ENCODE results near the gene SLC11A1.
A peak's percentile ranks its signal among the peaks of the same experiment; 100 is the strongest.

Gene SLC11A1

GRCh38 chr2:218395090-218395444 is 13.0 kb downstream of the SLC11A1 start:
- no peak for DNase-seq

GRCh38 chr2:218395456-218395825 is 13.4 kb downstream of the SLC11A1 start:
- DNase-seq: no peak

DNA sequence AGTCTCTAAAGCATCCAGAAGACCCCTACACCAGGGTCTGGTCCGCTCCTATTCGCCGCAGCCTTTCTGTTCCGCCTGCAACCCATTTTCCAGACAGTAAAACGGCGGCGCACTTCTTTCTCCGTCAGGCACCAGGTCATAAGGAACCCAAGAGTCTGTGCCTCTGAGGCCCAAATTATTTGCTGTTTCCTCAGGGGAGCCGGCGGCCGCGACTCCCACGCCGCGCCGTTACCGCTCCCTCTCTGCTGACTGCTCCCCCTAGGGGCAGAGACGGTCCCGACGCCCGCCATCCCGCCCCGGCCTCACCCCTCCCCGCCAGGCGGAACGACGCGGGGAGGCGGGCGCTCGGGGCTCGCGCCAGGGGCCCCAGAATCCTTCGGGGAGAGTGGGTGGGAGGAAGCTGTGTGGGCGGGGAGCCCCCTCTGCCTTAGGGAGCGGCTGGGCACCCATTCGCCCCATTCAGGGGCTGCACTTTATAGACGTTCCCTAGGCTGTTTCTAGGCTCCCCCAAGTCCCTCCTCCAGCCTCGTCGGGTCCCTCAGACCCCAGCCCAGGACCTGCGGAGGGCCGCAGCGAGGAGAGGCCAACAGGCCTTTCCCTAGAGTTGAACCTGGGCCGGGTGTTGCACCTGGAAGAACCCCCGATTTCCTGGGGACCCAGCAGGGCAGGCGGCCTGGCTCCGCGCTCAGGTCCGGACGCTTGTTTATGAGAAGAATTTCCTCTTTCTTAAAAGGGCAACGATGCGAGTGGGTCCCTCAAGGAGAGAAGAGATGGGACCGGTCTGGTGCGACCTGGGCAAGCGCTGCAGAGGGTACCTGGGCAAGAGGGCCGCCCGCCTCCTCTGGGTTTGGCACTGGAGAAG is 14.0 kb downstream of the SLC11A1 start:
- DNase-seq: peak; percentile 91

GRCh38 chr2:218396688-218397462 is 14.8 kb downstream of the SLC11A1 start:
- DNase-seq: peak; percentile 60

GRCh38 chr2:218397463-218397819 is 15.4 kb downstream of the SLC11A1 start:
- no peak for DNase-seq

DNA sequence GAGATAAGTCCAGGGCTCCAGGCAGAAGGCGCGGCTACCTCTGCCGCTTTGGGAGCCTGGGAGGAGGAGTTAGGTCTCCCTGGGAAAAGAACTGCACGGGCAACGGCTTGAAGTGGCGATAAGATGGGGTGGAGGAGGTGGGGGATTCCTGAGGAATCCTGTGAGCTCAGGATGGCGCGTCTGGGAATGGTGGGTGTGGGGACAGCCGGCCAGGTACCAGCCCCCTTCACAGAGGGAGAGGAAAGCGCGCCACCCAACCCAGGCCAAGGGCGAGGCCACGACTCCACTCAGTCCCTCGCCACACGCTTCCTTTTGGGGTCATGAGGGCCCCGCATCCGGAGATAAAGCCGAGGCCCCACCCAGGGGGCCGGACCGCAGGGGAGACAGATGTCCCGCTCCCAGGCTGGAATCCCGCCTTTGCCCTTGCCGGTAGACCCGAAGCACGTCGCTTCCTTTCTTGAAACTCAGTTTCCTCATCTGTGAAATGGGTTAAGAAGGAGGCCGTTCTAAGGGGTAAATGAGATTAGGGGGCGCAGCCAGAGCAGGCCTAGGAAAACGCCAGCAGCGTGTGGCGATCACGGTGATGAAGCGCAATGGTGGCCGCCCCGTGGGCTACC is 15.9 kb downstream of the SLC11A1 start:
- DNase-seq: no peak

GRCh38 chr2:218398437-218399390 is 16.6 kb downstream of the SLC11A1 start:
- DNase-seq: no peak

- DNase-seq: peak; percentile 86
Observed at GRCh38 chr2:218399391-218400166, 17.5 kb downstream of the SLC11A1 start, which contains the start of gene CTDSP1. Gene CTDSP1 (plus strand): TSS chr2:218399868. CDS start chr2:218400091, 223 bp downstream.

GRCh38 chr2:218400167-218400929 is 18.3 kb downstream of the SLC11A1 start:
- DNase-seq: no peak

GRCh38 chr2:218400930-218401881 is 19.1 kb downstream of the SLC11A1 start:
- peak; percentile 23 for DNase-seq

DNA sequence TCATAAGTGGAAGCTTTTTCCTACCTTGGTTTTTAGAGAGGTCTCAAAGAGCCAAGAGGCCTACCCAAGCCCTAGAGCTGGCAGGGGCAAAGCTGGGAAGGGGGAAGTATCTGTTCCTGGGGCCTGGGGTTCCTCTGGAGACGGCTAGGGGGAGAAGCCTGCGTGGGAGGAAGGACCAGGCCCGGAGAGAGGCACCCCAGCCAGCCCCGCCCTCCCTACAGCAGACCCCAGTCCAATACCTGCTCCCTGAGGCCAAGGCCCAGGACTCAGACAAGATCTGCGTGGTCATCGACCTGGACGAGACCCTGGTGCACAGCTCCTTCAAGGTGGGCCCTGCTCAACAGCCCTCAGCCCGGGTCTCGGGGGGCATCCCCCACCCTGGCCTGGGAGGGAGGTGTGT is 19.8 kb downstream of the SLC11A1 start:
- no peak for DNase-seq

GRCh38 chr2:218402491-218402901 is 20.4 kb downstream of the SLC11A1 start:
- DNase-seq: no peak

DNA sequence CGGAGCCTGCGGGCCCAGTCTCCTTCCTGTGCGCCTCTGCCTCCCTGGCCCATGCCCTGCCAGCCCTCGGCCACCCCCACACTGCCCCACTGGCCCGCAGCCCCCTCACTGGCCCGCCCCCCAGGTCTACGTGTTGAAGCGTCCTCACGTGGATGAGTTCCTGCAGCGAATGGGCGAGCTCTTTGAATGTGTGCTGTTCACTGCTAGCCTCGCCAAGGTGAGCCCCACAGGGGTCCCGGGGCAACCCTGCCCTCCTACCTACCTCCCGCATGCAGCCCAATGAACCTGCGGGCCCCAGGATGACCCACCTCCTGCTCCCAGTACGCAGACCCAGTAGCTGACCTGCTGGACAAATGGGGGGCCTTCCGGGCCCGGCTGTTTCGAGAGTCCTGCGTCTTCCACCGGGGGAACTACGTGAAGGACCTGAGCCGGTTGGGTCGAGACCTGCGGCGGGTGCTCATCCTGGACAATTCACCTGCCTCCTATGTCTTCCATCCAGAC is 20.9 kb downstream of the SLC11A1 start:
- no peak for DNase-seq

GRCh38 chr2:218403810-218404209 is 21.7 kb downstream of the SLC11A1 start:
- DNase-seq: no peak

DNA sequence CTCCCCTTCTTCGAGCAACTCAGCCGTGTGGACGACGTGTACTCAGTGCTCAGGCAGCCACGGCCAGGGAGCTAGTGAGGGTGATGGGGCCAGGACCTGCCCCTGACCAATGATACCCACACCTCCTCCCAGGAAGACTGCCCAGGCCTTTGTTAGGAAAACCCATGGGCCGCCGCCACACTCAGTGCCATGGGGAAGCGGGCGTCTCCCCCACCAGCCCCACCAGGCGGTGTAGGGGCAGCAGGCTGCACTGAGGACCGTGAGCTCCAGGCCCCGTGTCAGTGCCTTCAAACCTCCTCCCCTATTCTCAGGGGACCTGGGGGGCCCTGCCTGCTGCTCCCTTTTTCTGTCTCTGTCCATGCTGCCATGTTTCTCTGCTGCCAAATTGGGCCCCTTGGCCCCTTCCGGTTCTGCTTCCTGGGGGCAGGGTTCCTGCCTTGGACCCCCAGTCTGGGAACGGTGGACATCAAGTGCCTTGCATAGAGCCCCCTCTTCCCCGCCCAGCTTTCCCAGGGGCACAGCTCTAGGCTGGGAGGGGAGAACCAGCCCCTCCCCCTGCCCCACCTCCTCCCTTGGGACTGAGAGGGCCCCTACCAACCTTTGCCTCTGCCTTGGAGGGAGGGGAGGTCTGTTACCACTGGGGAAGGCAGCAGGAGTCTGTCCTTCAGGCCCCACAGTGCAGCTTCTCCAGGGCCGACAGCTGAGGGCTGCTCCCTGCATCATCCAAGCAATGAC is 22.4 kb downstream of the SLC11A1 start:
- no peak for DNase-seq

DNA sequence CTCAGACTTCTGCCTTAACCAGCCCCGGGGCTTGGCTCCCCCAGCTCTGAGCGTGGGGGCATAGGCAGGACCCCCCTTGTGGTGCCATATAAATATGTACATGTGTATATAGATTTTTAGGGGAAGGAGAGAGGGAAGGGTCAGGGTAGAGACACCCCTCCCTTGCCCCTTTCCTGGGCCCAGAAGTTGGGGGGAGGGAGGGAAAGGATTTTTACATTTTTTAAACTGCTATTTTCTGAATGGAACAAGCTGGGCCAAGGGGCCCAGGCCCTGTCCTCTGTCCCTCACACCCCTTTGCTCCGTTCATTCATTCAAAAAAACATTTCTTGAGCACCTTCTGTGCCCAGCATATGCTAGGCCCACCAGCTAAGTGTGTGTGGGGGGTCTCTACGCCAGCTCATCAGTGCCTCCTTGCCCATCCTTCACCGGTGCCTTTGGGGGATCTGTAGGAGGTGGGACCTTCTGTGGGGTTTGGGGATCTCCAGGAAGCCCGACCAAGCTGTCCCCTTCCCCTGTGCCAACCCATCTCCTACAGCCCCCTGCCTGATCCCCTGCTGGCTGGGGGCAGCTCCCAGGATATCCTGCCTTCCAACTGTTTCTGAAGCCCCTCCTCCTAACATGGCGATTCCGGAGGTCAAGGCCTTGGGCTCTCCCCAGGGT is 23.1 kb downstream of the SLC11A1 start:
- DNase-seq: no peak

DNA sequence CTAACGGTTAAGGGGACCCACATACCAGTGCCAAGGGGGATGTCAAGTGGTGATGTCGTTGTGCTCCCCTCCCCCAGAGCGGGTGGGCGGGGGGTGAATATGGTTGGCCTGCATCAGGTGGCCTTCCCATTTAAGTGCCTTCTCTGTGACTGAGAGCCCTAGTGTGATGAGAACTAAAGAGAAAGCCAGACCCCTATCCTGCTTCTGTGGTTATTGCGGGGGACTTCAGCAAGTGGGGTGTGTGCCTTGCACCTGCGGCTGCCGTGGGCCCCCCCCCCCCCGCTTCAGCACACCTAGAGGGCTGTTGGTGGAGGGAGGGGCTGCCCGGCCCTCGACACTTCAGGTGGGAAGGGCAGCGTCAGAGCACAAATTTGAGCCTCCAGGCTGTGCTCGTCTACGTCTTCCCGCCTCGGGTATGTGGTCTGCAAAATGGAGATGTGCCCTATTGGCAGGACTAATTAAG is 23.7 kb downstream of the SLC11A1 start:
- DNase-seq: no peak
